GM19438 (cell line): ENCODE results near the gene GPR146.

Source experiments
- ATAC-seq: cut with Tn5 transposase; IDR thresholded peaks from one replicate; pipeline ENCODE4 v1.9.1; 2021; ENCODE audit warnings: low read depth; ENCODE audit not compliant: unreplicated experiment

GPR146 gene

GRCh38 chr7:1103009-1103788, 58.9 kb downstream of the GPR146 start:
- ATAC-seq: peak; percentile 44

- peak; percentile 5 for ATAC-seq
These were observed 59.6 kb downstream of the GPR146 start for GRCh38 chr7:1103789-1104515.

- ATAC-seq: no peak
These were observed 60.3 kb downstream of the GPR146 start for GRCh38 chr7:1104516-1105179.

DNA sequence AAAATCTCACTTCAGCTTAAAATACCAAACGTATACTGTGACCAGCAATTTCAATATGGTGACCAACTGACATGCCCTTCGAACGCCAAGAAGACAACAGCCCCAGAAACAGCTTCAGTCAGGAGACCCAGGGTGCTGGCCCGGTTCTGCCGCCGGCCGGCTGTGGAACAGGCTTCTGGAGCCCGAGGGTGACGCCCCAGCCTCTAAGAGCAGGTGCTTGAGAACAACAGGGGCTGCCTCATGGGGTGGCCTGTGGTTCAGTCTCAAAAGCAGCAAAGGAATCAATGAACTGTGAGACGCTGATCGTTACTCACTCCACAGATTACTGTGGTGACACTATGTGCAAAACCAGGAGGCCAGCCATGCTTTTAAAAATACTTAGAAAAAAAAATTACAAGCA, 60.8 kb downstream of the GPR146 start:
- no peak for ATAC-seq

GRCh38 chr7:1106063-1106792, 61.9 kb downstream of the GPR146 start:
- ATAC-seq: no peak

DNA sequence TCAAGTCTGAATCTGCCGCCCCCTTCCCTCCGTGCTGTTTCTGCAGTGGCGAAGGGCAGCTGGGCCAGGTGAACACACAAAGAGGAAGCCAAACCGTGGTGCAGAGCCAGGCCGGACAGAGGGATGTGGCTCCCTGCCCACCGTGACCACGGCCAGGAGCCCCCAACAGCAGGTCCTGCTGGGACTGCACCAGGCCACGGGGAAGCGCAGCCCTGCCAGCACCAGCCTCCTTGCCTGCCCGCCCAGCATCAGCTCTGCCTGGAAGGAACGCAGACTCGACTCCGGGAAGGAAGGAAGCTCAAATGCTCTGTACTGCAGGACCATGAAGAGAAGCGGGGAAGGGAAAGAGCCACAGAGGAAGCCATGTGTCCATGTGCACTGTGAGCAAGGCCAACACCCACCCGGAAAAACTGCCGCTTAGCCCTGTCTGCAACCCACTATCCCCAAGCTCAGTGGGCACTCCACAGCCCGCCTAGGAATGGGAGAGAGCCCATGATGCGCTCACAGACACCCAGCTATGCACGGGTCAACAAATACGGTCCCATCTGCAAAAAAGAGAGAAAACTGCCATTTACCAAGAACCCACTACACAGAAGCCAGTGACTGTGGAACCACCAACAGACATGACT, 62.6 kb downstream of the GPR146 start:
- no peak for ATAC-seq

GRCh38 chr7:1108264-1108920, 64.0 kb downstream of the GPR146 start:
- no peak for ATAC-seq
